ENCODE results near the gene CDCP1.

The CDCP1 gene

DNA sequence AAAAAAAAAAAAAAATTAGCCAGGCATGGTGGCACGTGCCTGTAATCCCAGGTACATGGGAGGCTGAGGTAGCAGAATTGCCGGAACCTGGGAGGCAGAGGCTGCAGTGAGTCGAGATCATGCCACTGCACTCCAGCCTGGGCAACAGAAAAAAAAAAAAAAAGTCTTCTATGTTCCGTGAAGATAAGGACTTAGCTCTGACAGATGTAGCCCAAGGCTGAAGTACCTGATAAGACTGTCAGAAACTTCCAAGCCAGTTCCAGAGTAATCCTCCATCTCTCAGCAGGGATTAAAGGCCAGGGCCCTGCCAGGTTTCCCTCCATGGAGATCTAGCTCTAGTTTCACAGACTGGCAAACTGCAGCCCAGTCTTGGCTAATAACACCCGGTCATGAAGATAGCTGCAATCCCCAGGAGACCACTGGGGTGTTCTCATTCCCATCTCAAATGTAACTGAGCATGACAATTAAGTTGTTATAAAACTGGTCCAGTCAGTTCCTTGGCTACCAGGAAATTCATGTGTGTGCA is 8.5 kb downstream of the CDCP1 start:
- no peak for DNase-seq

DNA sequence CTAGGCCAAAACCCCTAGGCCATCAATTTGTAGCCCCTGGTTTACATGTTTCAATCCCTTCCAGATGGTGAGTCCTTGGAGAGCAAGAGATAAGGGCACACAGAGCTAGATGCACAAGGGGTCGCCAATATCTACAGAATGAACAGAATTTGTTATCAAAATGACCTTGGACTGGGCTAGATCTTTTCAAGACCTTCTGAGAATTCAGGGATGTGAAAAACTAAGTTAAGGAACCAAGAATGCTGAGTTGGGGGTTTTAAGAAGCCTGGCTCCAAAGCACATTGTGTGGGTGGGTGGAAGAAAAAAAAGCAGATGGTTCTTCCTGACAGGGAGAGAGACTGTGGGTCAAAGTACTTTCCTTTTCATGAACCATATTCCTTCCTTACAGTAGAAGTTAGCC is 10.2 kb downstream of the CDCP1 start:
- DNase-seq, result no peak

DNA sequence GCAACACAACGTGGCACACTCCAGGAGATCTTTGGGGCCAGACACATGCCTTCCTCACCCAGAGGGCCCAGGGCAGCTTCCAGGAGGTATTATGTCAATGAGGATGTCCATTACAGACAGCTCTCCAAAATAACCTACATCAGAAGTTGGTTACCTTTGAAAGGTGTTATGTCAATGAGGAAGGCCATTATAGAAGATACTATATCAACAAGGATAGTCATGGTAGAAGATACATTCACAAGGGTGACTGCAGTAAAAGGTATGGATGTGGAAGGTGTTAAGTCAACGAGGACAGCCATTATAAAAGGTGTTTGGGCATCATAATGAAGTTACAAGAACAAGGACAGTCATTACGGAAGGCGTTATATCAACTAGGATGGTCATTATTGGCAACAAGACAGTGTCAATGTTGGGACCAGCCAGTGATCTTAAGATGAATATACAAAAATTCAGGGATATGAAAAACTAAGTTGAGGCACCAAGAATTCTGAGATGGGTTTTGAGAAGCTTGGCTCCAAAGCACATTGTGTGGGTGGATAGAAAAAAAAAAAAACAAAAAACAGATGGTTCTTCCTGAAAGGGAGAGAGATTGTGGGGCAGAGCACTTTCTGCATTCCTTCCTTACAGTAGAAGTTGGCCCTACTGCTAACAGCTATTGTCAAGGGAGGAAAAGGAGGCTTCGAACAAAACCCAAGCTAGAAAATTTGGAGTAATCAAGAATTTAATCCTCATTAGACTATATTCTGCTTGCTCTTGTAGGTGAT is 11.2 kb downstream of the CDCP1 start:
- DNase-seq, result no peak

DNA sequence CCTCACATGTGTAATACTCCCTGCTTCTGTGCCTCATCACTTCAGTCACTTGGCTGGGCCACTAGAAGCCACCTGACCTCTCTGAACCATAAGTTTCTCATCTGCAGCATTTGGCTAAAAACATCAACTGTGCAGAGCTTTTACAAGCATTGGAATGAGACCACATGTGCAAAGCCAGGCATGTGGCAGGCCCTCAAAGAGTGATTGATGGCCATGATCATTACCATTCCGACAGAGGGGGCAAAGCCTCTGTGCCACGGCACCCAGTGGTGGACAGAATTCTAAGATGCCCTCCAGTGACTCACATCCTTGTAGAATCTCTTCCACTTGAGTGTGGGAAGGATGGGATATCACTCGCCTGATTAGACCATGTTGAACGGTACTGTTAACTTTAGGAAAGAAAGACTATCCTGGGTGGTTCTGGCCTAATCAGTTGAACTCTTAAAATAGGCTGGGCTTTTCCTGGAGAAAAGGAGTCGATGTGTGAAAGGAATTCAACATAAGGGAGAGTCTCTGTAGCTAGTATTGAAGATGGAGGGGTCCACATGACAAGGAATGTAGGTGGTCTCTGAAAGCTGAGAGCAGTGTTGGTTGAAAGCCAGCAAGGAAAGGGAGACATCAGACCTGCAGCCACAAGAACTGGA is 13.5 kb downstream of the CDCP1 start:
- DNase-seq, result no peak

DNA sequence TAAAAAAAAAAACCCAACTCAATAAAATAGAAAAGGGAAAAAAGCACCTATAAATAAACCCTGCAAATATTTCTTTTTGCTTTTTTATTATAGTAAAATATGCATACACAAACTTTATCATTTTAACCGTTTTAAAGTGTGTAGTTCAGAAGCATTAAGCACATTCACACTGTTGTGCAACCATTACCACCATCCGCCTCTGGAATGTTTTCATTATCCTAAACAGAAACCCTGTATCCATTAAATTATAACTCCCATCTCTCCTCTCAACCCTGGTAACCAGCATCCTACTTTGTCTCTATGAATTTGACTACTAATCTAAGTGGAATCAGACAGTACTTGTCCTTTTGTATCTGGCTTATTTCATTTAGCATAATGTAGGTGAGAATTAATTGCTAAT is 15.0 kb downstream of the CDCP1 start:
- DNase-seq, result no peak

DNA sequence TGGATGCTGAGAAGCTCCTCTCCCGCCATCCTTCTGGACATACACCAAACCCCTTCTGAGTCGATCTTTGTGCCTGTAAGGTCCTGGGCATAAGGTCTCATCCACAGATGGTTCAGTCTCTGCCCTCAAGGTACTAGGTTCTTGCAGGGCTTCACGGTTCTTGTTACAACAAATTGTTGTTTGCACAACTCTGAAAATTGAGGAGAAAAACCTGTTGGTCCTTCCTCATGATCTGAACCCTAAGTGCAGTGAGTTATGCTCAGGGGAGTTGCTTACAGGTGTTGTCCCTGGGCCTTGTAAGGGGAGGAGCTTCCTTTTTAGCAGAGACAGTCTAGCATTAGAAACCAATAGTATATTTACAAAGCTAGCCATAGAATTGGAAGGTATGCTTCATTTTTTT is 15.7 kb downstream of the CDCP1 start:
- DNase-seq, result no peak

DNA sequence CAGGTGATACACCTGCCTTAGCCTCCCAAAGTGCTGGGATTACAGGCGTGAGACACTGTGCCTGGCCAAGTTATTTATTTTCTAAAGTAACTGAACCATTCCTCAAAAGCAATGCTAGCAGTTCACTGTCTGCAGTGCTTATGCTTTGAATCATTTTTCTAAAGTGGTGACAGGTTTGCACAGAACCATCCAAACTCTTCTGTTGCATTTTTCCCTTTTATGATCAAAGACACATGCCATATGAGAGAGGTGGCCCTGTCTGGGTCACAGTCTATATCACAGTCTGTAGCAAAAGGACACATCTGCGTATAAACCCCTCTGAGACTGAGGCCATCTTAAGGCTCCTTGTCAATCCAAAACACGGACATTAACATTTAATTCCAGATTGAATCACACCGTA is 17.2 kb downstream of the CDCP1 start:
- DNase-seq, result no peak

- no peak for DNase-seq
Measured at GRCh38 chr3:45127130-45127822, 18.9 kb downstream of the CDCP1 start.

GRCh38 chr3:45126730-45127129 is 19.4 kb downstream of the CDCP1 start:
- DNase-seq, result no peak

GRCh38 chr3:45125550-45126026 is 20.6 kb downstream of the CDCP1 start:
- DNase-seq, result no peak

GRCh38 chr3:45124956-45125355 is 21.2 kb downstream of the CDCP1 start:
- no peak for DNase-seq

DNA sequence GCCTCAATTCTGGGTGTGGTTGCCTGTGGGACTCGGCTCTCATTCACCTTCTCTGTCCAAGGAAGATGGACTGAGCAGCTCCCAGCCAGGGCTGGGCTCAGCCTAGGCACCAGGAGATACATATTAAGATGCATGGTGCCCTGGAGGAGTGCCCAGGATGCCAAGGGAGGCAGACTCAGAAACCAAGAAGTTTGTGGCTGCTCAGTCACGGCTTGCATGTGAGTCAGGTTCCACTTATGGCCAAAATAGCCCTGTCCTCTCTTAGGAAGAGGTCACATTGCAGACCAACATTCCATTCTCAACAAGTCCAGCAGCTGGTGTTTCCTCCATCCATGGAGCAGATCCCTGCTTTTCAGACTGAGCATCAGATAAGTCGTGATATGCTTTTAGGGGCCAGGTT is 21.8 kb downstream of the CDCP1 start:
- DNase-seq, result peak; percentile 48

- peak; percentile 53 for DNase-seq
Measured at GRCh38 chr3:45123581-45124269, 22.5 kb downstream of the CDCP1 start.

DNA sequence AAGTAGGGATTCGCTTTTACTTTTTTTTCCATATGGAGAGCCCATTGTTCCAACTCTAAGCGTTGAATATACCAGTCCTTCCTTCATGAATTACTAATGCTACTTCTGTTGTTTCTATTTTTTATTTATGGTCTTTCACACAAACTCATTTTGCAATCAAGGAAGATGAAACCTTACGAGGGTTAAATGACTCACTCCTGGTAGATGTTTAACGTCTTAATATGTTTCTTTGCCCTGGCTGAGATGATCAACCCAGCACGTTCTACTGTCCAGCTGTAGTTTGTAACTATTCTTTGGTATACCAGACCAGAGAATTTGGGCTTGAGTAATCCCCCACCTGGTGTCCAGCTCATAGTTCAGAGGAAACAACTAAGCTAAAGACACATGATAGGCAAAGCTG is 23.1 kb downstream of the CDCP1 start:
- peak; percentile 46 for DNase-seq

DNA sequence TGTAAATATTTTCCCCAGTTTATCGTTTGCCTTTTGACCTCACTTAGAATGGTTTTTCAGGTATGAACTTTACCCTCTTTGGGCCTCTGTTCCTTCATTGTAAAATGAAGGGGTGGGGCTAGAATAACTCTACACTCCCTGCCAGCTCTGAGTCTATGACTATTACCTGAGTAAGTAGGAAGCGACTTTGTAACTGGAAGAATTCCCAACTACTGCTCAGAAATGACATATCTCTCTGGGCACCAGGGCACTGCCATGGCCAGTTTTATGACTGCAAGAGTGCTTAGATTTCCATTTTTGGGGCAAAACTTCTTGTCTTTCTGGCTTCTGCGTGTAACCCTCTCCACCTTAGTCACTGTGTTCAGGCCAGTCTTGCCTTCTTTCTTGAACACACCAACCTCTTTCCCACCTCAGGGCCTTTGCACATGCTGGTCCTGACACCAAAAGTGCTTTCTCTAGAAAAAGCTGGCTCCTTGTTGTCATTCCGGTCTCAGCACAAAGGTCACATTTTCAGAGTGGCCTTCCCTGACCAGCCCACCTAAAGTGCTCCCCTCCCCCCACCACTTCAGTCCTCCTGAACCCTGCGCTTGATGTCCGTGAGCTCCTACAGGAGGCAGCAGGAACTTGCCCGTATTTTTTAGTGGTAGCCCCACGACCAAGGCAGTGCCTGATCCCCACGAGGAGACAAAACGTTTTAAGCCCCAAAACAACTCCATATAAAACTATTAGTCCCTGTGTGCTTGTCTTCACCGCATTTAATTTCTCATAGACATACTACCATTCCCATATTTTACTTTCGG is 25.6 kb downstream of the CDCP1 start:
- DNase-seq, result no peak

DNA sequence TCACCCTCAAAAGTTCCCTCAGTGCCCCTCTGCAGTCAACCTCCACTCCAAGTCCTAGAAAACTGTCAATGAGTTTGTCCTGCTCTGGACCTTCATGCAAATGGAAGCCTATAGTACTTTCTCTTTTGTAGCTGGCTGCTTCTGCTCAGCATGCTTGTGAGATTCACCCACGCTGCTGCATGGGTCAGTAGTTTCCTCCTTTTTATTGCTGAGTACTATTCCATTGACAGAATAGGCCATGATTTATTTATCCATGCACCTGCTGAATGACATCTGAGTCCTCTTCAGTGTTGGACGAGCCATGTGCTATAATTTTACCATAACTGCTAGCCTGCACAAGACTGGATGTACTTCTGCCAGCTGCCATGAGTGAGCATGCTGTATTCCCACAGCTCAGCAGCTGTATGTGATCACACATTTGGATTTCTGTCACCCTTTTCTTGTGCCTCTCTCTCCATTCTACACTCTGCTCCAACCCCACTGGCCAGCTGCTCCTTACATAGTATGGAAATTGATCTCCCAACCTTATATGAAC is 26.3 kb downstream of the CDCP1 start:
- DNase-seq, result no peak

DNA sequence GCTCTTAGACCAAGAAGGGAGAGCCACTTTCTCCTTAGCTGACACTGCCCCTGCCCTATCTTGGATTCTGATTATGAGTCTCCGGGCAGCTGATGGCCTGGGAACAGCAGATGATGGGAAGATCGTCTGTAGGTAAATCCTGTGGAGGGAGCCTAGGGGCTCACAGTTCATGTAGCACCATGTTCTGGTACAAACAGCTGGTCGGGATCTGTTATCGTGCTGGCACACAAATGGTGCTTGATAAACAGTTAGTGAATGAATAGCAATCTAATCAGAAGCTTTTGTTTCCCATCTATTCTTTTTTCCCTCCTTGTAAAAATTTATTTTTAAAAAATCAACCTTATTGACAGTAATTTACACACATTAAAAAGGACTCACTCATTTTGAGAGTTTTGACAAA is 26.8 kb downstream of the CDCP1 start:
- DNase-seq, result no peak

DNA sequence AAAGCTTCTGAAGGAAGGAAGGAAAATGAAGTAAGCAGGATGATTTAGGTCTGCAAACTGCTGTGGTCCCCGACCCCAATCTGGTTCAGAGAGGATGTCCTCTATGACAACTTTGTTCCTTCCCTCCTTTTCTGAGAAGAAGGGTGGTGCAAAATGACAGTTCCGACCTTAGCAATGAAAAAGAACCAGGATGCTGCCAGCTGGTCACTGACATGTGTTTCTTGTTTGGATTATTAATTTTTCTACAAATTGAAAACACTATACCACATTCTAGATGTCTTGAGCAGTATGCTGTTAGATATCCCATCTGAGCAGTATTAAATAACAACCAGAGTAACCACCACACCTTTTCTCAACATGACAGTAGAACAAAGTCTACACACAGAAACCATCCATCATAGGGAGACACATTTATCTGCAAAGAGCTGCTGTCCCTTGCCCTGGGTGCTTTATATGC is 27.5 kb downstream of the CDCP1 start:
- no peak for DNase-seq

DNA sequence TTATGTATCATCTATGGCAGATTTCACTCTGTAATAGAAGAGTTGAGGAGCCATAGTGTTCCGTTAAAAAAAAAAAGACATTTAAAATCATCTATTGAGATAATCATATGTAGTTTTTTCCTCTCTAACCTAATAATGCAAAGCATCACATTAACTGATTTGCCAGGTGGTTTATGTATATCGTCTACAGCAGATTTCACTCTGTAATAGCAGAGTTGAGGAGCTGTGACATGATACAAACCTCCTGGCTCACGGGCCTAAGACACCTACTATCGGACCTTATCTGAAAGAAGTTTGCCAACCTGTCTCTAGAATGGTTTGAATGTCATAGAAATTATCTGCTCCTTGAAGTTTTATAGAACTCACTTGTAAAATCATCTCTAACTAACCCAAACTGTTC is 29.8 kb downstream of the CDCP1 start:
- DNase-seq, result no peak

DNA sequence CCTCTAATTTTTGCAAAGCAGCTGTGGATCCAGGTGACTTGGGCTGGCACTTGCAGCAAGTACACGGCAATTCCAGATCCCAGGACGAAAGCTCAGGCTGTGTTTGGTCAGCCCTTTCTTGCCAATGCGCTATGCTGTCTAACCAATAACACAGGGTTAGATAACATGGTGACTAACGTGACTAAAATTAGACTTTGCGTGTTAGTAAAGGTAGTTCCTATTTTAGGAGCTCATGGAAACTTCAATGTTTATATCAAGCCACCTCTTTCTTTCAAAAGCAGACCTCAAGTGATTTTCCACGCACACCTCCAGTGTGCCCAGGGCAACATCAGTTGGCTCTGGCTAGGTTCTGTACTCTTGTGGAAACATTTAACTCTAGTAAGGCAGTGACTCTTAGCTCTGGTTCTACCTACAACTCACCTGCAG is 32.5 kb downstream of the CDCP1 start:
- no peak for DNase-seq

DNA sequence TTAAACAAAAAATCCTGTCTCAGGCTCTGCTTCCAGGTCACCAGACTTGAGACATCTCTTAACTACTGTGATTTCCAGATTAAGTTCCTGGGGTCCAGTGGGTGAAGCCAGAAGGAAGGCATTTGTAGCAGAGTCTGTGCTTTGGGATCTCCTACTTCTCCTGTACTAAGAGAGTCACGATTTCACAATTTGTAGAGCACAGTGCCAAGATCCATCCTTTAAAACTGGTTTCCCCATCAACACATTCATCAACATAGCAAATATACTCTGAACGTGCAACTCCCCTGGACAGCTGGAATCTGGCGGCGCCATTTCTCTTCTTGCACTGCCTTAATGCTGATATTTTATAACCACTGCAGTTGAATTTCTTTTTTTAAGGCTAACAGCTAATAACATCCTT is 33.2 kb downstream of the CDCP1 start:
- no peak for DNase-seq

DNA sequence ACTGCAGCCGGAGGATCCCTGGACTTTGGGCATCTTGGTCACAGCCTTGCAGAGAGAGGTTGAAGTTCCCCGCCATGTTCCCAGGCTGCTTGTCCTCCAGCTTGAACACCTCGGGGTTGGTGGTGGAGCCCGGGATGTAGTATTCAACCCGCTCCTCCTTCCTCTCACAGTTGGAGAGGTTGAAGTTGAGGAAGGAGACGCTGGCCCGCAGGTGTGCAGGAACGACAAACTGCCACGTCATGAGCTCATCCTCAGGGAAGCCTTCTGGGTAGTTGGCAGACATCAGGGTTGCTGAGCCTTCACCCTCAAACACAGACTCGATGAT is 35.7 kb downstream of the CDCP1 start:
- DNase-seq, result no peak

Measured in T1000 (cell line).